Activated CD8-positive, alpha-beta memory T cell treated with anti-CD3 and anti-CD28 coated beads, Interleukin-2, amount 50 U/mL, for 48 hours (primary cell): ENCODE data around the gene RPL22.

Source experiments
- DNase-seq: peaks from one replicate; pipeline ENCODE4 v3.0.0-alpha.2; 2020

The RPL22 gene

GRCh38 chr1:6199298-6200187 is at the start of gene RPL22:
TSS of gene RPL22 (minus strand) at chr1:6199595. CDS start at chr1:6199573, 22 bp downstream.
- peak; percentile 96 for DNase-seq

DNA sequence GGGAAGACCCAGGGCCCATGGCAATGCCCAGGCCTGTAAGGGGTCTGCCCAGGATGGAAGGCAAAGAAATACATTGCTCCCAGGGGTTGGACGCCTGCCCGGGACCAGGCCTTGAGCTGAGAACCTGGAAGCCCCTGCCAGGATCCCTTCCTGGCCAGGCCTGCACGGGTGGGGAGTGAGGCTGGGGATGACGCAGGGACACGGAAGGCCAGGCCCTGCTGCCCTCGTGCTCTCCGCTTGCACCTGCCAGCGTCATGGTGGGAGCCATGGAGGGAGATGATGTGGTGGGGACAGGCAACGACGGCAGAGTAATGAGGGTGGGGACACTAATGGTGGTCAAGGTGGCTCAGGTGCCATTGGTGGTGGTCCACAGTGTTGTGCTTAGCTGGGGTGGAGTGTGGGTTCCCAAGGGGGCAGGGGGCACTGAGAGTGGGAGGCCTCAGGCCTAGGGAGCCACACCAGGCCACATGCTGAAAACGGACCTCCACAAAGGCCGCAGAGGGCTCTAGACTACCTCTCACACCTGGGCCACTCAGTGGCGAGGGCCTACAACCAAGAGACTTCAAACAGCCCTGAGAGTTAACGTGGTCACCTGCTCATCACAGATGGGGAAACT is 48.9 kb upstream of the RPL22 start:
- no peak for DNase-seq

DNA sequence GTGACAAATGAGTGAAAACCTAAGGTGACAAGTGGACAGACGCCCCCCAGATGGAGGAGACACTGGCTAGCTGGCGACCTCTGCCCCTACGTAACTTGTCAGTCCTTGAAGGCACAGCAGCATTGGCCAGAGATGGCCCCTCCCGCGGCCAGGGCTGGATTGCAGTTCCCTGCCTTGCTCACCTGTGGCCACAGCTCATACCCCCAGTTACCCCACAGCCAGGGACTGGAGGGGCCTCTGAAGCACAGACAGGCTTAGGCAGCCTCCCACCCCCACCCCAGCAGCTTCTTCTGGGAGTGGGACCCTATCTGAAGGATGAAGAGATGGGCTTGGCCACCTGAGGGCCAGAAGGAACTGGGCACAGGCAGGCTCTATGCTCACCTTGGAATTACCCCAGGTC is 48.3 kb upstream of the RPL22 start:
- DNase-seq, result no peak

DNA sequence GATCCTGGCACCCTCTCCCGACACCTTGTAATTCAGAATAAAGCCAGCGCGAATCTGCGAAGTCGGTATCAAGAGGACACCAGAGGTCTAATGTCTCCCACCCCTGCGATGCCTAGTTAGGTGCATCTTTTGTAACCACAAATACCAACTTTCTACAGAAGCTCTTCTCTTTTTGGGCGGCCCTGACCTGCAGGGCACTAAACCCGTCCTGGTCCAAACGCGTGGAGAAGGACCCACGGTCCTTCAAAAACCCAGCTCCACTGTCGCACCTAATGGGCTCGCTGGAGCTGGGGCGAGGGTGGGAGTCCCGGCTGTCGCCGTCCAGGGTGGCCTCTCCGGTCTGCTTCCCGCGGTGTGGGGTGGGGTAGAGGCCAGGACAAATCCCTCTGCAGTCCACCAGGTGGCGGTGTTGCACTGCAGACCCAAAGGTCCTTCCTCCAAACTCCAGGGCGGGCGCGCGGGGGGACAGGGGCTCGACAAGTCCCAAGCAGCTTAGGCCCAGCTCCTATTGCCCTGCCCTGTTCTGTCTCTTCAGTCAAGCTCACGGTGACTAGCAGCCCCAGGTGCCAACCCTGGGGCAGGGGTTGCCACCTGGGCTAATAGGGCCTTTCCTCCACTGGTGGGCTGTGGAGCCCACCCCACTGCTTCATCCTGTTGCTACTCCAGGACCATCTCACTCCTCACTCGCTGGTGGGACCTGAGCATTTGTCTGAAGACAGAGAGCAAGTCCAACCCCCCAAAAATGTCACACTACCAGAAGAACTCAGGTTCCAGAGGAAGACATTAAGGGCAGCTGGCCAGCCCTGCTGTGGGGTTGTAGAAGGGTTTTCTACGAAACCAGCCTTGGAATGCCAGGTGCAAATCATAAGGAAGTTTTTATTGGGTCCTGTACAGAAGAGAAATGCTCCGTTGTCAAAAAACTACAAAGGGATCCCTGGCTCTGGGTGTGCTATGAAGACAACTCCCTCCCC is 47.4 kb upstream of the RPL22 start:
- peak; percentile 94 for DNase-seq

DNA sequence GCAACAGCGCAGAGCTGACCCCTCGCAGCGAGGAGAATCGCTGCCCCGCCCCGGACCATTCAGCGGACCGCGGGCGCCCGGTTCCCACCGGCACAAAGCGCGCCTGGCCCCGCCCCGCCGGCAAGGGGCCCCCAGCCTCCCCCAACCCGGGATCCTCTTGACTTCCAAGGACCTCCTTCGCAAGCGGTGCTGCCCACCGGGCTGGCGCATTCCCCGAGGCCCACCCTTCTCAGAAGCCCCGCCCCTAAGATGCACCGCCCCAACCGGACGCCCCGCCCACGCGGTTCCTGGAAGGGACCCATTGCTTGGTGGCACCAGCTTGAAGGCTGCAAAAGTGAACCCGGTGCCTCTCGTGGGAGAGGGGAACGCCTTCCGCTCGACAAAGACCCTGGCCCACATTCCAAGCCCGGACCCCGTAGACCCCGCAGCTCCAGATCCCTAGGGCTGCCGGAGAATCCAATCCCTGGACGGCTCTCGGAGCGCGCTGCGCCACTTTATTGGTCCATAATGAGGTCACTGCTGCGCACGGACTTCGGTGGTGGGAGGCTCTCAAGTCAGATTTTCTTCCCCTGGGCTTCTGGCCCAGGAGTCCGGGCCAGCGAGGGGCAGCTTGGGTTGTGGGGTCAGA is 46.6 kb upstream of the RPL22 start:
- peak; percentile 87 for DNase-seq

- DNase-seq, result peak; percentile 95
These were observed 45.9 kb upstream of the RPL22 start for GRCh38 chr1:6245086-6245868.

DNA sequence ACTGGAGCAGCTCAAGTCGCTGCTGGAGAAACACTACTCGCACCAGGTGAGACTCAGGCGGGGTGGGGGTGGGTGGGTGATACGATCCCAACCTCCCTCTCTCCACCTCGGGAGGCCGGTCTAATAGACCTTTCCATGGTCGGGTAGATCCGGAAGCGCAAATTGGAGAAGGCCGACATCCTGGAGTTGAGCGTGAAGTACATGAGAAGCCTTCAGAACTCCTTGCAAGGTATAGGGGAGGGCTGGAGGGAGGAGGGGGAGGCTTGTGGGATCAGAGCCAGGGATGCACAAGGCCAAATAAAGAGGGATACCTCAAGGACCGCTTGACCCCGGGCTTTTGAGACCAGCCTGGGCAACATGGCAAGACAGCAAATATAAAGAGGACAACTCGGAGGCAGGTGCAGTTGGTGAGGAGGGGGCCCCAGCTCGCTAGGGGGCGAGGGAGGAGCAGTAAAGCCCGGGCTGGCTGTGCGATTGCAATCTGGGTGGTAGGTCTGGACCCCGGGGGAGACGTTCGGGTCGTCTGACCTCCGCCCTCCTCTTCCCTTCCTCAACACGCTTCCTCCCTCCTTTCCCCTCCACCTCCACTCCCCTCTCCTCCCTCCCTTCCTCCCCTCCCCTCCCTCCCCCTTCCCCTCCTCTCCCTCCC is 45.1 kb upstream of the RPL22 start:
- no peak for DNase-seq

DNA sequence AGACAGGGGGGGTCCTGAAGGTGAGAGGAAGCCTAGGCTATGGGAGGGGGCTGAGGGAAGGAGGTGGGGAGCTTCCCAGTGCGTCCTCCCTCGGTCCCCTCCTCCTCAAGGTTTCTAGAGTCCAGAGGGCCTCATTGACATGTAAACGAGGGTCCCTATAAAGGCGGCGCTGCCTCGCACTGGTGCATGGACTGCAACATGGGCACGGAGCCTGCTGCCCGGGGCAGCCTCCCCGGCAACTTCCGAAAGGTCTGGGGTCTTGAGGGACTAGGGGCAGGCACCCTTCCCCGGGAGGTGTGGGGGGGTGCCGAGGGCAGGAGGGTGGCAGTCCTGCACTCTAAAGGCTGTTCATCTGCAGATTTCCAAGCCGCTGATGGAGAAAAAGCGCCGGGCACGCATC is 44.6 kb upstream of the RPL22 start, which contains the start of gene HES3:
Gene HES3, plus strand, starts transcription at position 187 of the 400 bp plus-strand sequence. Its CDS starts 187 bp downstream, at position 374.
- DNase-seq, result no peak

- DNase-seq, result no peak
These were observed 43.8 kb upstream of the RPL22 start for GRCh38 chr1:6243053-6243834.

- DNase-seq, result no peak
These were observed 42.7 kb upstream of the RPL22 start for GRCh38 chr1:6241887-6242740.

- DNase-seq, result no peak
These were observed 41.9 kb upstream of the RPL22 start for GRCh38 chr1:6241107-6241886.

GRCh38 chr1:6239950-6240768 is 40.8 kb upstream of the RPL22 start:
- DNase-seq, result no peak

DNA sequence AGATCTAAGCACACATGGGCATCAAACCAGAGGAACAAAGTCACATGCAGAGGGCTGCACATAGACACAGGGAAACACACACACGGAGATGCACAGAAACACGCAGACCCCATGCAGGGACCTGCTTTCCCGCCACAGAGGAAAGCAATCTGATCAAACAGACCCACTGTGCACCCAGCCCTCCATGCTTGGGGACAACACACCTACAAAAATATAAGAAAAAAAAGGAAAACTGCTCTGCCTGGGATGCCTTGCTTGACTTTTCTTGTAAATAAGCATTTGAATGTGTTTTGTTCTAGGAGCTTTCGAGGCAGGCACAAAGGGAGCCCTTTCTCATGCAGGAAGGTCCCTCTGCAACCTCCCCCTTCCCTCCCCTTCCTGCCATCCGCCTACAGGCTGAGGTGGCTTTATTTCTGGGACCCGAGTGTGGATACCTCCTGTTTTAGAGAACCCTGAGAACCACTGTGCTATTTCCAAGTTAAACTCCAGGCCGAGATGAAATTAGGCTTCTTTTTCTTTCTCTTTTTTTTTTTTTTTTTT is 39.9 kb upstream of the RPL22 start:
- no peak for DNase-seq

DNA sequence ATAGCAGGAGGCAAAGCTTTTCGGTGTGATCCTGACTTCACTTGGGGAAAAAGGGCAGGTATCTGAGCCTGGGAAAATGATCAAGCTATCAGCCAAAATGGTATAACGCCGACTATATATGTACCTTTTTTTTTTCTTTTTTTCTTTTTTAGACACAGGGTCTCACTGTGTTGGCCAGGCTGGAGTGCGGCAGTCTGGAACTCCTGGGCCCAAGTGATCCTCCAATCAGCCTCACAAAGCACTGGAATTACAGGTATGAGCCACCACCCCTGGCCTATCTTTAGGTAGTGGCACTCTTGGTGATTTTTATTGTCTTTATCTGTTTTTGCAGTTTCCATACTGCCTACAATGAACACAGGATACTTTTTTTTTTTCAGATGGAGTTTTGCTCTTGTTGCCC is 37.7 kb upstream of the RPL22 start:
- no peak for DNase-seq

DNA sequence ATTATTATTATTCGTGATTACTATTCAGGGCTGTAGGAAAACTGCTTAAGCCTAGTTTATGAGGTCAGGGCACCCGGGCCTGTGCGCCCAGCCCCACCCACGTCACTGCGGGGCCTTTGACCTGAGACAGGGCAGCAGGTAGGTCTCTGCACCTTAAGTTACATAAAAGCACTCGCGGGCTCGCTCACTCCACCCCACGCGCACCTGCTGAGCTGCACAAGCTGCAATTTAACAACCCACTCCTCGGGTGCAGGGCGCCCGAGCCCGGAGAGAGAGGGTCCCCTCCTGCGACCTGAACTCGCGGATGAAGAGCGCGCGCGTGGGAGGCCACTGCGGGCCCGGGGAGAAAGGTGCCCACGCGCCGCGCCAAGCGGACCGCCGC is 35.9 kb upstream of the RPL22 start:
- peak; percentile 70 for DNase-seq

- DNase-seq, result no peak
These were observed 35.3 kb upstream of the RPL22 start for GRCh38 chr1:6234502-6235295.
